Dermis blood vessel endothelial cell (primary cell): ENCODE results near the gene TIMM8B. TPM values are rescaled to one million over a fixed set of nuclear protein-coding genes. Genes with fewer than 3 reads are reported as not detected.
A peak's percentile ranks its signal among the peaks of the same experiment; 100 is the strongest.
"Not testable (repeated sequence)": the region's sequence is repeated elsewhere in the genome, so short reads cannot be mapped to it uniquely, and the experiment has no call there.

Source experiments
- DNase-seq: peaks from one replicate; pipeline ENCODE4 v3.0.0; 2010
- total RNA-seq: library from RNA; depleted of rRNA; stranded (reverse); fragments of >200 nt; gene quantifications from 2 replicates; pipeline ENCODE4 v1.2.3, GENCODE V29; 2014

The TIMM8B gene
- total RNA-seq, 1 donor from 2014 or later, result 54.6 TPM

DNA sequence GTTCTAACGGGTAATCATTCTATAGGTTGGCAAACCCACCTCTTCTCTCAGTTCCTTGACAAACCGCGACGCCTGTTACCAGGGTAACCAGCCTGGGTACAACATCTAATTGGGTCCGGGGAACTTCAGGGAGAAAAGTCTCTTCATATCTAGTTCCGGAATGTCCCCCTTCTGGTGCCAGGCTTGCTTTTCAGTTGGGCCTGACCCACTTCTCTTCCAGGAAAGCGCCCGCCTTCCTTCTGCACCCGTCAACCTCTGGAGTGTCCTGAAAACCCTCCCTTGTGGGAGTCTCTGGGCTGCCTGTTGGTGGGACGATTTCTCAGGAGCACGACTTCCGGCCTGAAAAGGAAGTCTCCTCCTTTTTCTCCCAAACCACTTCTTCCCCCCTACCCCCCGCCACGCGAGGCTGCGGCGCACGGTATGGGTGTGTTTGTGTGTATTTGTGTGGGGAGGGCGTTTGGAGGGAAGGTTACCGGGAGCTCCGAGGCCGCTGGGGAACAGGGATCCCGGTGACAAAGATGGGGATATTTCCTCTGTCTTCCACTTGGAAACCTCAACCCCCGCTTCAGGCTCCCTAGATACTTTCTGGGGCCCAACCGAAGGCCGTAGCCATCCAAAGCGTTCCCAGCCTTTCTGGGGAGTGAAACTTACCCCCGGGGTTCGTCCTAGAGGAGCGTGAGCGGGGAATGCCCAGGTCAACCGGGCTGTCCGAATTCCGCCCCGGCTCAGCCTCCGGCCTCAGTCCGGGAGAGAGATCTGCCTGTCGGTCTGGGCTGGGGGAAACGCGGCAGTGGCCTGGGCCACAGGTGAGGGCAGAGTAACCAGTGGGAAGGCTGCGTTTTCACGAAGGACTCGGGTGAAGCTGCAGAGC lies 12.4 kb downstream of the TIMM8B start, which contains the start of the genes NKAPD1 and PIH1D2:
Gene NKAPD1 (plus strand): TSS at position 359 of the 871 bp plus-strand sequence. CDS start 1,276 bp downstream, outside the sequence.
Gene PIH1D2 (minus strand): TSS at position 77 of the 871 bp plus-strand sequence. CDS start 843 bp downstream, outside the sequence.
- DNase-seq, result peak; percentile 92

GRCh38 chr11:112062923-112063322 lies 23.6 kb downstream of the TIMM8B start:
- DNase-seq, result no peak

- peak; percentile 60 for DNase-seq
Measured at GRCh38 chr11:112058103-112058502, 28.5 kb downstream of the TIMM8B start.

- no peak for DNase-seq
Measured at GRCh38 chr11:112057170-112057569, 29.4 kb downstream of the TIMM8B start.

GRCh38 chr11:112051768-112052167 lies 34.8 kb downstream of the TIMM8B start:
- DNase-seq, result no peak

GRCh38 chr11:112050721-112051120 lies 35.8 kb downstream of the TIMM8B start:
- DNase-seq, result no peak

DNA sequence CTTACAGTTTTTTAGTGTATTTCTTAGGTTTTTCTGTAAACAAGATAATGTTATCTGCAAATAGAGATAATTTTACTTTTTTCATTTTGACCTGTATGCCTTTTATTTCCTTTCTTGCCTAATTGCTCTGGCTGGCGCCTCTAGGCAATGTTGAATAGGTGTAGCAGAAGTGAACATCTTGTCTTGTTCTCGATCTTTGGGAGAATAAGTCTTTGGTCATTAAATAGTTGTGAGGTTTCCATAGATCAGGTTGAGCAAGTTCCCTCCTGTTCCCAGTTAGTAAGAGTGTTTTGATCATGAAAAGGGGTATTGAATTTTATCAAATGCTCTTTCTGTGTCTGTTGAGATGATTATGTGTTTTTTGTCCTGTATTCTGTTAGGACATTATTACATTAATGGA lies 36.8 kb downstream of the TIMM8B start:
- DNase-seq, result no peak

- DNase-seq, result not testable (repeated sequence)
Measured at GRCh38 chr11:112048256-112048655, 38.3 kb downstream of the TIMM8B start.

DNA sequence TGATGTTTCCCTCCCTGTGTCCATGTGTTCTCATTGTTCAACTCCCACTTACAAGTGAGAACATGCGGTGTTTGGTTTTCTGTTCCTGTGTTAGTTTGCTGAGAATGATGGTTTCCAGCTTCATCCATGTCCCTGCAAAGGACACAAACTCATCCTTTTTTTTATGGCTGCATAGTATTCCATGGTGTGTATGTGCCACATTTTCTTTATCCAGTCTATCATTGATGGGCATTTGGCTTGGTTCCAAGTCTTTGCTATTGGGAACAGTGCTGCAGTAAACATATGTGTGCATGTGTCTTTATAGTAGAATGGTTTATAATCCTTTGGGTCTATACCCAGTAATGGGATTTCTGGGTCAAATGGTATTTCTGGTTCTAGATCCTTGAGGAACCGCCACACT lies 39.9 kb downstream of the TIMM8B start:
- DNase-seq, result not testable (repeated sequence)

- DNase-seq, result no peak
Measured at GRCh38 chr11:112044961-112045360, 41.6 kb downstream of the TIMM8B start.

DNA sequence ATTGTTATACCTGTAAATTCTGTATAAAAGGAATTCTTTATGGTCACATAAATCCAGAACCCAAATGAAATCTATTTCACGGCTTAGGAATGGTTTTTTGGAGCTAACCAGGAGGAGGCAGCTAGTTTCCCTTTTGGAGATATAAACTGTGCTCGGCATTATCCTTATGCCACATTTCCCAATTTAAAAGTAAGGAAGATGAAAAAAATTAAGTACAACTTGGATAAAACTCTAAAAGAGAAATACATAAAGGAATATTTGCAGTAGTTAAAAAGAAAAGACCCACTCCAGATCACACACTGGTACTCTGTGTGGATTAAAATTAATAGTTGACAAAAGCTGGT lies 43.6 kb downstream of the TIMM8B start:
- no peak for DNase-seq

- DNase-seq, result peak; percentile 79
Measured at GRCh38 chr11:112042161-112042960, 44.2 kb downstream of the TIMM8B start.

DNA sequence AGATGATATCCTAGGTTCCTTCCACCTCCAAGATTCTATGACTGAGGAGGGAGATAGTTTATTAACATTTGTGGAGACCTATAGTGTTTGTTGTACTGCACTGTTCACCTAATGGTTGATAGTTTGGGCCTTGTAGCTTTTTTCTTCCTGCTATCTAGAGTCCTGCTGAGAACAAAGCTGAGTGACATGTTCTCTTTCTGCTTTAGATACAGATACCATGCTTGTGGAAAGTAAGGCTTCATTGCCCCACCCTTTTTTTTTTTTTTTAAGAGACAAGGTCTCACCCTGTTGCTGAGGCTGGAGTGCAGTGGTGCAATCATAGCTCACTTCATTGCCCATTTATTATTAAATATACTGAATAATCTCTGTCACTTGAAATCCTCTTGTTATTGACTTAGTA lies 49.0 kb downstream of the TIMM8B start:
- DNase-seq, result no peak

Other genes starting within 250 kb of the TIMM8B start
- 28.7 and 31.8 TPM in 2 replicates for gene ALG9, start 215.2 kb downstream of the TIMM8B start, total RNA-seq
- 1.9 and 2.0 TPM in 2 replicates for gene FDXACB1, start 207.6 kb downstream of the TIMM8B start, total RNA-seq
- gene CFAP68, start 207.2 kb downstream of the TIMM8B start, total RNA-seq, result 5.3 and 5.7 TPM in 2 replicates
- gene CRYAB, start 175.0 kb downstream of the TIMM8B start, total RNA-seq, result 1.0 and 1.7 TPM in 2 replicates
- not detected in 2 replicates for gene HSPB2, start 174.0 kb downstream of the TIMM8B start, total RNA-seq
- 0.17 and 0.47 TPM in 2 replicates for gene C11orf52, start 167.8 kb downstream of the TIMM8B start, total RNA-seq
- 17.7 and 30.8 TPM in 2 replicates for gene DIXDC1, start 149.4 kb downstream of the TIMM8B start, total RNA-seq
- 25.5 and 41.6 TPM in 2 replicates for gene DLAT, start 61.3 kb downstream of the TIMM8B start, total RNA-seq
- 0.93 and 1.4 TPM in 2 replicates for gene PIH1D2, start 12.7 kb downstream of the TIMM8B start, total RNA-seq
- gene NKAPD1, start 12.5 kb downstream of the TIMM8B start, total RNA-seq, result 17.9 and 22.0 TPM in 2 replicates
- gene SDHD, start 117 bp upstream of the TIMM8B start, total RNA-seq, result 198 and 201 TPM in 2 replicates
- gene IL18, start 77.3 kb upstream of the TIMM8B start, total RNA-seq, result 0.33 and 0.34 TPM in 2 replicates
- not detected in 2 replicates for gene TEX12, start 80.6 kb upstream of the TIMM8B start, total RNA-seq
- 0.68 and 1.3 TPM in 2 replicates for gene BCO2, start 88.8 kb upstream of the TIMM8B start, total RNA-seq
- gene PTS, start 139.7 kb upstream of the TIMM8B start, total RNA-seq, result 33.9 and 45.1 TPM in 2 replicates
- not detected in 2 replicates for gene PLET1, start 174.1 kb upstream of the TIMM8B start, total RNA-seq